ENCODE measurements around the gene TMEM61. TPM values are rescaled to one million over a fixed set of nuclear protein-coding genes. Genes with fewer than 3 reads are reported as not detected.
"Not testable (repeated sequence)": the region's sequence is repeated elsewhere in the genome, so short reads cannot be mapped to it uniquely, and the experiment has no call there.

The TMEM61 gene
- total RNA-seq (2012; rRNA removed): not detected in 2 replicates

- Histone ChIP-seq H3K4me2 (ENCODE audit: low read length) (peak within 1 kb of the TSS; percentile 79), H3K9ac (ENCODE audit: low read depth, low read length) (no peak within 1 kb of the TSS), H3K9me3 (replicated peaks; ENCODE audit: low read length) (no peaks in the 10 kb centered on the region), H3K36me3 (ENCODE audit: insufficient read depth, low read length) (no peaks in the 10 kb centered on the region), H3K4me3 (ENCODE audit: low read length) (peak within 1 kb of the TSS; percentile 61), H3K4me1 (ENCODE audit: control insufficient read depth, insufficient read depth, low read length) (no peaks in the 10 kb centered on the region), H3K27me3 (ENCODE audit: control insufficient read depth, insufficient read depth, low read length) (peaks cover 47% of the 10 kb centered on the region)
Measured at GRCh38 chr1:54980528-54981241, at the start of gene TMEM61. TSS of gene TMEM61 (plus strand) at chr1:54980628. CDS start at chr1:54981066, 438 bp downstream.

- Histone ChIP-seq H3K9ac (ENCODE audit: low read depth, low read length) (no peak overlapping the region), H3K4me3 (ENCODE audit: low read length) (no peak overlapping the region), H3K9me3 (replicated peaks; ENCODE audit: low read length) (no peaks in the 10 kb centered on the region), H3K4me1 (ENCODE audit: control insufficient read depth, insufficient read depth, low read length) (peaks cover 21% of the 10 kb centered on the region), H3K36me3 (ENCODE audit: insufficient read depth, low read length) (no peaks in the 10 kb centered on the region), H3K27me3 (ENCODE audit: control insufficient read depth, insufficient read depth, low read length) (no peaks in the 10 kb centered on the region), H3K4me2 (ENCODE audit: low read length) (no peak overlapping the region)
Measured at GRCh38 chr1:54931275-54931840, 49.1 kb upstream of the TMEM61 start.

- H3K4me1 ChIP-seq (ENCODE audit: control insufficient read depth, insufficient read depth, low read length): peaks cover 21% of the 10 kb centered on the region
- H3K27me3 ChIP-seq (ENCODE audit: control insufficient read depth, insufficient read depth, low read length); H3K4me2 ChIP-seq (ENCODE audit: low read length); H3K36me3 ChIP-seq (ENCODE audit: insufficient read depth, low read length); H3K9me3 ChIP-seq (replicated peaks; ENCODE audit: low read length); H3K4me3 ChIP-seq (ENCODE audit: low read length): not testable (repeated sequence)
- H3K9ac ChIP-seq (ENCODE audit: low read depth, low read length): peak overlapping the region; percentile 51
Measured at GRCh38 chr1:54934081-54934480, 46.3 kb upstream of the TMEM61 start.

- Histone ChIP-seq H3K9ac (ENCODE audit: low read depth, low read length) (peak overlapping the region; percentile 51), H3K36me3 (ENCODE audit: insufficient read depth, low read length) (no peaks in the 10 kb centered on the region), H3K27me3 (ENCODE audit: control insufficient read depth, insufficient read depth, low read length) (no peaks in the 10 kb centered on the region), H3K4me1 (ENCODE audit: control insufficient read depth, insufficient read depth, low read length) (peaks cover 24% of the 10 kb centered on the region), H3K4me2 (ENCODE audit: low read length) (peak overlapping the region; percentile 48), H3K4me3 (ENCODE audit: low read length) (no peak overlapping the region), H3K9me3 (replicated peaks; ENCODE audit: low read length) (no peaks in the 10 kb centered on the region)
Measured at GRCh38 chr1:54934869-54935268, 45.6 kb upstream of the TMEM61 start.

GRCh38 chr1:54936791-54937190 lies 43.6 kb upstream of the TMEM61 start:
- no peaks in the 10 kb centered on the region for H3K27me3 ChIP-seq (ENCODE audit: control insufficient read depth, insufficient read depth, low read length)
- H3K4me2 ChIP-seq (ENCODE audit: low read length): no peak overlapping the region
- peaks cover 30% of the 10 kb centered on the region for H3K4me1 ChIP-seq (ENCODE audit: control insufficient read depth, insufficient read depth, low read length)
- H3K36me3 ChIP-seq (ENCODE audit: insufficient read depth, low read length): no peaks in the 10 kb centered on the region
- no peaks in the 10 kb centered on the region for H3K9me3 ChIP-seq (replicated peaks; ENCODE audit: low read length)
- H3K9ac ChIP-seq (ENCODE audit: low read depth, low read length): no peak overlapping the region
- no peak overlapping the region for H3K4me3 ChIP-seq (ENCODE audit: low read length)

- peak overlapping the region; percentile 4 for H3K9ac ChIP-seq (ENCODE audit: low read depth, low read length)
- no peaks in the 10 kb centered on the region for H3K36me3 ChIP-seq (ENCODE audit: insufficient read depth, low read length)
- H3K4me2 ChIP-seq (ENCODE audit: low read length): no peak overlapping the region
Measured at GRCh38 chr1:54937469-54937868, 43.0 kb upstream of the TMEM61 start.

GRCh38 chr1:54938955-54939354 lies 41.5 kb upstream of the TMEM61 start:
- H3K9me3 ChIP-seq (replicated peaks; ENCODE audit: low read length); H3K36me3 ChIP-seq (ENCODE audit: insufficient read depth, low read length); H3K4me3 ChIP-seq (ENCODE audit: low read length); H3K9ac ChIP-seq (ENCODE audit: low read depth, low read length); H3K4me2 ChIP-seq (ENCODE audit: low read length); H3K27me3 ChIP-seq (ENCODE audit: control insufficient read depth, insufficient read depth, low read length): not testable (repeated sequence)
- H3K4me1 ChIP-seq (ENCODE audit: control insufficient read depth, insufficient read depth, low read length): peaks cover 30% of the 10 kb centered on the region

More at GRCh38 chr1:54937469-54937868, 43.0 kb upstream of the TMEM61 start:
- Histone ChIP-seq H3K4me3 (ENCODE audit: low read length) (no peak overlapping the region), H3K9me3 (replicated peaks; ENCODE audit: low read length) (no peaks in the 10 kb centered on the region), H3K27me3 (ENCODE audit: control insufficient read depth, insufficient read depth, low read length) (no peaks in the 10 kb centered on the region), H3K4me1 (ENCODE audit: control insufficient read depth, insufficient read depth, low read length) (peaks cover 30% of the 10 kb centered on the region)

- Histone ChIP-seq H3K9ac (ENCODE audit: low read depth, low read length) (no peak overlapping the region), H3K4me3 (ENCODE audit: low read length) (no peak overlapping the region), H3K27me3 (ENCODE audit: control insufficient read depth, insufficient read depth, low read length) (no peaks in the 10 kb centered on the region), H3K4me2 (ENCODE audit: low read length) (no peak overlapping the region), H3K36me3 (ENCODE audit: insufficient read depth, low read length) (no peaks in the 10 kb centered on the region), H3K4me1 (ENCODE audit: control insufficient read depth, insufficient read depth, low read length) (peaks cover 28% of the 10 kb centered on the region), H3K9me3 (replicated peaks; ENCODE audit: low read length) (no peaks in the 10 kb centered on the region)
Measured at GRCh38 chr1:54940042-54940441, 40.4 kb upstream of the TMEM61 start.

- H3K4me1 ChIP-seq (ENCODE audit: control insufficient read depth, insufficient read depth, low read length): peaks cover 12% of the 10 kb centered on the region
- H3K9ac ChIP-seq (ENCODE audit: low read depth, low read length): no peak overlapping the region
- no peak overlapping the region for H3K4me2 ChIP-seq (ENCODE audit: low read length)
- no peak overlapping the region for H3K4me3 ChIP-seq (ENCODE audit: low read length)
- H3K36me3 ChIP-seq (ENCODE audit: insufficient read depth, low read length): no peaks in the 10 kb centered on the region
- no peaks in the 10 kb centered on the region for H3K9me3 ChIP-seq (replicated peaks; ENCODE audit: low read length)
- no peaks in the 10 kb centered on the region for H3K27me3 ChIP-seq (ENCODE audit: control insufficient read depth, insufficient read depth, low read length)
Measured at GRCh38 chr1:54942976-54943375, 37.5 kb upstream of the TMEM61 start.

GRCh38 chr1:54944610-54945392 lies 35.6 kb upstream of the TMEM61 start:
- Histone ChIP-seq H3K4me3 (ENCODE audit: low read length) (peak overlapping the region; percentile 10), H3K36me3 (ENCODE audit: insufficient read depth, low read length) (no peaks in the 10 kb centered on the region), H3K9ac (ENCODE audit: low read depth, low read length) (peak overlapping the region; percentile 10), H3K4me1 (ENCODE audit: control insufficient read depth, insufficient read depth, low read length) (peaks cover 15% of the 10 kb centered on the region), H3K4me2 (ENCODE audit: low read length) (peak overlapping the region; percentile 71), H3K27me3 (ENCODE audit: control insufficient read depth, insufficient read depth, low read length) (no peaks in the 10 kb centered on the region), H3K9me3 (replicated peaks; ENCODE audit: low read length) (no peaks in the 10 kb centered on the region)

GRCh38 chr1:54945393-54945936 lies 35.0 kb upstream of the TMEM61 start:
- H3K9me3 ChIP-seq (replicated peaks; ENCODE audit: low read length): no peaks in the 10 kb centered on the region
- no peak overlapping the region for H3K9ac ChIP-seq (ENCODE audit: low read depth, low read length)
- no peaks in the 10 kb centered on the region for H3K27me3 ChIP-seq (ENCODE audit: control insufficient read depth, insufficient read depth, low read length)
- no peak overlapping the region for H3K4me3 ChIP-seq (ENCODE audit: low read length)
- H3K4me2 ChIP-seq (ENCODE audit: low read length): no peak overlapping the region
- no peaks in the 10 kb centered on the region for H3K36me3 ChIP-seq (ENCODE audit: insufficient read depth, low read length)
- peaks cover 15% of the 10 kb centered on the region for H3K4me1 ChIP-seq (ENCODE audit: control insufficient read depth, insufficient read depth, low read length)

Measured in skeletal muscle satellite cell (primary cell).